ENCODE results near the gene LY6G5B. TPM values are rescaled to one million over a fixed set of nuclear protein-coding genes. Genes with fewer than 3 reads are reported as not detected.

The LY6G5B gene
- total RNA-seq, 2 experiments from 2014 or later: 16.7 to 17.2 TPM

DNA sequence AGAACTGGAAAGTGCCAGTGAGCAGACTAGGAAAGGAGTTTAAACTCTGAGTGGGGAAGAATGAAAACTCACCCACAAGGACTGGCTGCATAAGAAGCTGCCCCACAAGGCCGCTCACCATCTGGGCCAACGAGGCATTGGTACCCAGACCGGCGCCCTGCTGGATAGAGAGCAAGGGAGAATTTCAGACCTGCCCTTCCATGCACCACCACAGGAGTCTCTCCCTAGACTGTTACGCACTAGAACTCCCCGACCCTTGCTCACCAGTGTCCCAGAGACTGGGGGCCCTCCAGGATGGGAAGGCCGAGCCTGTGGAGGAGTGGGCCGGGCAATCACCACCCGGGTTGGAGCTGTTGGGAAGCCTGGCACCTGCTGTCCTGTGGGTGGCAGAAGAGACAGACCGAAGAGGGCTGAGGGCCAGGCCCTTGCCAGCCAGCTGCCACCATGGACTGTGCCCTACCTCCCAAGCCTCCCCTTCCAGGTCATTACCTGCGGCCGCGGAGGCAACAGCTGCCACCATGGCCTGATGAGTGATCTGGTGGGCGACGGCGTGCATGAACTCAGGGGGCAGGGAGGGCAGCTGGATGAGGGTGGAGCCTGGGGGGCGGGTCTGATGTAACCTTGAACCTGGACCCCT, 25.8 kb upstream of the LY6G5B start:
- DNase-seq: no peak
- Mint-ChIP-seq H3K27me3 (no peaks in the 10 kb centered on the region), H3K27ac (no peak overlapping the region), H3K4me3 (no peak overlapping the region), H3K9me3 (no peaks in the 10 kb centered on the region), H3K4me1 (peaks cover 12% of the 10 kb centered on the region), H3K36me3 (ENCODE audit: low read depth) (peaks cover 67% of the 10 kb centered on the region)
- POLR2A ChIA-PET: interaction anchor here (0.8 to 2.1 kb wide), 3 partner anchors 9 to 17 kb away, joined by 3 to 11 read pairs (median 4); partner anchors contain the start of gene BAG6
- CTCF ChIA-PET: no interaction called here

DNA sequence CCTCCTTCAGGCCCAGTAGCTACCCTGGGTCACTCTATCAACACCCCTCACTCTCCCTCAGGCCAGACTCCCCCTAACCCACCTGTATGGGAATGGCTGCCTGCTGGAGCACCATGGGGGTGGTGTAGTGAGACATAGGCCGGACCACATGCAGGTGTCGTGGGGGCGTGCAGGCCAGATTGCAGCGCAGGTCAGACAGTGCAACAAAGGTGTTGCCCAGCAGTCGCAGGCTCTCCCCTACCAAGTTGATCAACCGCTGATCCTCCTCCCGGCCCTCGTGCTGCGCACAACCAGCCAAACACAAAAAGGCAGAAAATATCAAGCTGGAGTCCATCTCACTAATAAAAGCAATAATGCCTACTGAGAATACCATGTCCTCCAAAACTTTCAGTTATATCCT, 24.5 kb upstream of the LY6G5B start:
- CTCF ChIA-PET: no interaction called here
- no peak for DNase-seq
- Mint-ChIP-seq H3K27ac (no peak overlapping the region), H3K4me3 (no peak overlapping the region), H3K4me1 (peaks cover 15% of the 10 kb centered on the region), H3K9me3 (no peaks in the 10 kb centered on the region), H3K36me3 (ENCODE audit: low read depth) (peaks cover 68% of the 10 kb centered on the region), H3K27me3 (no peaks in the 10 kb centered on the region)
- POLR2A ChIA-PET: no interaction called here

DNA sequence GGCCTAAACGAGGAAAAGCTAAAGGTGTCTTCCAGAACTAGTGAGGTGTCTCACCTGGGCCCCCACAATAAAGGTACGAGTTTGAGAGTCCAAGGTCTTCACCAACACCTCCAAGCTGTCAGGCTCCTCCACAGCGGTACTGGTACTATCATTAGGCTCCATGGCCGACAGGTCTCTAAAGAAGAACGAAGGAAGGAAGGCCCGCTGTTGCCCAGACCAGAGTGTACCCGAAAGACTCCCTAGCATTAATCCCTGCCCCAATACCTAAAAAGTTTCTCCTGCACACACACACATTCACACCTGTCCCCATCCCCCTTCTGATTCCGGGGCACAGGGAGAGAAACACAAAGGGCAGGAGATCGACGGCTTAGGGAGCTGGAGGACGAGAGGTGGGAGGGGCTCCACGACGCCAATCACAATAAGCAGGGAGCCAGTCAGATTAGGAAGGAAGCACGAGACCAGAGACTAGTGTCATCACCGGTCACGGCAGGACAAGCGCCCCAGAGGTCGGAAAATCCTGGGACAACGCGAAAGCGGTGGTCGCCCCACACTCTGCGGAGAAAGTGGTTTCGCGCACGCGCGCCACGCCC, 18.1 kb upstream of the LY6G5B start:
- no peaks in the 10 kb centered on the region for H3K27me3 Mint-ChIP-seq
- peak overlapping the region; percentile 98 for H3K27ac Mint-ChIP-seq
- H3K9me3 Mint-ChIP-seq: no peaks in the 10 kb centered on the region
- H3K36me3 Mint-ChIP-seq (ENCODE audit: low read depth): peaks cover 70% of the 10 kb centered on the region
- peaks cover 55% of the 10 kb centered on the region for H3K4me1 Mint-ChIP-seq
- peak overlapping the region; percentile 97 for H3K4me3 Mint-ChIP-seq
- ChIA-PET CTCF (interaction anchor here (0.5 to 3.8 kb wide), 12 partner anchors 12 to 238 kb away, joined by 3 to 20 read pairs (median 4); partner anchors contain the start of genes GPANK1 and MSH5), POLR2A (interaction anchor here (0.6 to 9.8 kb wide), 43 partner anchors 8 to 321 kb away, joined by 3 to 278 read pairs (median 5); partner anchors contain the start of genes ABHD16A, ATP6V1G2, C6orf47 and CSNK2B)
- no peak for DNase-seq

DNA sequence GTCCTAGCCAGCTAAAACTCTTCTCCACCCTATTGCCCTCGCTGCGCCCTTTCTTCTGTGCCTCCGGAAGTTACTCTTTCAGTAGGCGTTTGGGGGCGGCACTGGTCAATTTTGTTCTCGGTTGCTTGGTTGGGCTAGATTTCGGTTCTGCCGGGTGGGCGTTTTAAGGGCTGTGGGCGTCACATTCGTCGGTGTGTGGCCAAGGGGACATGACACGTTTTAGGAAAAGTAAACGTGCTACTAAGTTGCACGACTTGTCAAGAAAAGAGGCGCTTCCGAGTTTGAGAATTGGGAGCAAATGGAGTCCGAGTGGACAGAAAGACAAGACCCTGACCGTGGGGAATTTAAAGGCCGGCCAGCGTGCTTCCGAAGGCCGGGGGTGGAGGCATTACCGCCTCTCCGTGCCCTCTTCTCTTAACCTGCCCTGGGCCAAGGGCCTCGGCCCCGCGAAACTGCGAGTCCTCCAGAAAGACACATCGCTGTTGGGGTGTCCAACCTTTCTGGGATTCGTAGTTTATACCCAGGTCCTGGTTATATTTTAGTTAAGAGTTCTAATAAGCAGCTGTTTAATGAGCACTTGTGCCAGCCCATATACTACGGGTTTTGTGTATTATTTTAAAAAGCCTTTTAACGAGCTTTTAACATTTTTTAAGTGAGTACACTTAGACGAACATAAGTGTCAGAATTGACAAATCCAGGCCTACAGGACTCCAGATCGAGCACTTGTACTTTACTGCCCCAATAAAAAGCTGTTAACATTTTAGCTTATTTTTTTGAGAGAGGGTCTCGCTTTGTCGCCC, 16.7 kb upstream of the LY6G5B start:
- CTCF ChIA-PET: interaction anchor here (0.7 to 3.8 kb wide), 14 partner anchors 8 to 456 kb away, joined by 3 to 20 read pairs (median 4); partner anchors contain the start of genes C6orf47, DDX39B, GPANK1 and LST1
- Mint-ChIP-seq H3K4me1 (peaks cover 66% of the 10 kb centered on the region), H3K27ac (peak overlapping the region; percentile 98), H3K9me3 (no peaks in the 10 kb centered on the region), H3K27me3 (no peaks in the 10 kb centered on the region), H3K4me3 (peak overlapping the region; percentile 97), H3K36me3 (ENCODE audit: low read depth) (peaks cover 69% of the 10 kb centered on the region)
- DNase-seq: no peak
- POLR2A ChIA-PET: interaction anchor here (0.6 to 9.8 kb wide), 39 partner anchors 9 to 1005 kb away, joined by 3 to 278 read pairs (median 6); partner anchors contain the start of genes ABHD16A, ATP6V1G2, C6orf47 and CSNK2B

DNA sequence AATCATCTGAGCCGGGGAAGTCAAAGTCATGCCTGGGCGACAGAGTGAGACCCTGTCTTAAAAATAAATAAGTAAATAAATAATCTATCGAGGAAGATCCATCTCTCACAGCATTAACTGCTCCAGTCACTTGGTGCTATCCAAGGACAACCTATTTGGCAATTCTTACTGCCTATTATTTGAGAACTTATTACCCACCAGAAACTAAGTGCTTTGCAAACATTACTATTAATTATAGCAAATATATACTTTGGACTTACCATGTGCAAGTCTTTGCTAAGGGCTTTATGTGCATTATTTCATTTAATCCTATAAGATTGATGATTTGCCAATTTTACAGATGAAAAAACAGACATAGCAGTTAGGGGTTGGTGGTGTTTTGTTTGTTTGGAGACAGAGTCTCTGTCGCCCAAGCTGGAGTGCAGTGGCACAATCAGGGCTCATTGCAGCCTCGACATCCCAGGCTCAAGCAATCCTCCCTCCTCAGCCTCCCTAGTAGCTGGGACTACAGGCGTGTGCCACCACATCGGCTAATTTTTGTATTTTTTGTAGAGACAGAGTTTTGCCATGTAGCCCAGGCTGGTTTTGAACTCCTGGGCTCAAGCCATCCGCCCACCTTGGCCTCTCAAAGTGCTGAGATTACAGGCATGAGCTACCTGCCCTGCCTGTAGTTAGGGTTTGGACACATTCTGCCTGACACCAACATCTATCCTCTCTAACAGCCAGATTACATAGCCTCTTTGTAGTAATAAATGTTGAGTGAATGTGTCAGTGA, 15.0 kb upstream of the LY6G5B start:
- CTCF ChIA-PET: interaction anchor here (0.9 to 3.8 kb wide), 3 partner anchors 9 to 103 kb away, joined by 3 to 19 read pairs (median 5); partner anchors contain the start of gene GPANK1
- Mint-ChIP-seq H3K27ac (no peak overlapping the region), H3K27me3 (no peaks in the 10 kb centered on the region), H3K36me3 (ENCODE audit: low read depth) (peaks cover 69% of the 10 kb centered on the region), H3K4me3 (no peak overlapping the region), H3K4me1 (peaks cover 74% of the 10 kb centered on the region), H3K9me3 (no peaks in the 10 kb centered on the region)
- POLR2A ChIA-PET: interaction anchor here (0.7 to 9.8 kb wide), 9 partner anchors 9 to 247 kb away, joined by 3 to 278 read pairs (median 14); partner anchors contain the start of genes ABHD16A, C6orf47, CSNK2B and DDX39B
- no peak for DNase-seq

DNA sequence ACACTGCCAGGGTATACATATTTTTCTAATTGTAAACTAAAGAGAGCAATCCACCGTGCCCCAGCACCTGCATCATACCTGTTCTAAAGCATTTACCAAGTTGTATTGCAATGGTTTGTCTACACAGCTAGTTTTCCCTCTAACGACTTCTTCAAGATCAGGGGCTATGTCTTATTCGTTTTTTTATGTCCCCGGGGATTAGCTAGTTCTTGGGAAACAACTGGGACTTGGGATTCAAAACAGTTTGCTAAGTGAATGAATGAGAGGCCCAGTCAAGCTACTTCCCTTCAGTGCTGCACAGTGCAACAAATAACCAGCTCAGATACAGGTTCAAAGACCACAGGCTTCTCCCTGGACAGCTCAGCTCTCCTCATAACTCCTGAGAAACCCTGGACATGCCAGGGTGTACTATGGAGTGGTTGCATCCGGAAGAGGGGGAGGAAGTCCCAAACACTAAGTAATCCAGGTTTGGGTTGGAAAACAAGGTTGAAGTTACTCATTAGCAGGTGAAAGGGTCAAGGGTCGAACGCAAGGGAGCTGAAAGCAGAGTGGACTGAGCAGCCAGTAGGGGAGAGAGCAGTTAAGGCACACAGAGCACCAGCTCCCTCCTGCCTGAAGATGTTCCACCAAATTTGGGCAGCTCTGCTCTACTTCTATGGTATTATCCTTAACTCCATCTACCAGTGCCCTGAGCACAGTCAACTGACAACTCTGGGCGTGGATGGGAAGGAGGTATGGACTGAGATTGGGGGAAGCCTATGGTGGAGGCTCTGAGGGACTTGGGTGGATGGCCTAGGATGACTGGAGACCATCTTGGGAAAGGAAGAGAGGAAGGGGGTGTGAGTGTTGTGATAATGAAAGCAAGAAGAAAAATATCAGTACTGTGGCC, 14.2 kb upstream of the LY6G5B start, which contains the start of gene APOM:
APOM (plus strand) TSS at position 546 of the 889 bp plus-strand sequence; CDS start at position 619, 73 bp downstream.
- Mint-ChIP-seq H3K27me3 (no peaks in the 10 kb centered on the region), H3K9me3 (no peaks in the 10 kb centered on the region), H3K4me1 (peaks cover 74% of the 10 kb centered on the region), H3K36me3 (ENCODE audit: low read depth) (peaks cover 72% of the 10 kb centered on the region), H3K27ac (peak within 1 kb of the TSS; percentile 34), H3K4me3 (no peak within 1 kb of the TSS)
- DNase-seq: no peak
- POLR2A ChIA-PET: interaction anchor here (1.0 to 9.8 kb wide), 6 partner anchors 9 to 247 kb away, joined by 3 to 278 read pairs (median 4); partner anchors contain the start of genes C6orf47, CSNK2B, GPANK1 and MSH5
- CTCF ChIA-PET: interaction anchor here (0.9 to 1.4 kb wide), 2 partner anchors 57 to 104 kb away, joined by 3 to 4 read pairs; no protein-coding TSS in a partner anchor

DNA sequence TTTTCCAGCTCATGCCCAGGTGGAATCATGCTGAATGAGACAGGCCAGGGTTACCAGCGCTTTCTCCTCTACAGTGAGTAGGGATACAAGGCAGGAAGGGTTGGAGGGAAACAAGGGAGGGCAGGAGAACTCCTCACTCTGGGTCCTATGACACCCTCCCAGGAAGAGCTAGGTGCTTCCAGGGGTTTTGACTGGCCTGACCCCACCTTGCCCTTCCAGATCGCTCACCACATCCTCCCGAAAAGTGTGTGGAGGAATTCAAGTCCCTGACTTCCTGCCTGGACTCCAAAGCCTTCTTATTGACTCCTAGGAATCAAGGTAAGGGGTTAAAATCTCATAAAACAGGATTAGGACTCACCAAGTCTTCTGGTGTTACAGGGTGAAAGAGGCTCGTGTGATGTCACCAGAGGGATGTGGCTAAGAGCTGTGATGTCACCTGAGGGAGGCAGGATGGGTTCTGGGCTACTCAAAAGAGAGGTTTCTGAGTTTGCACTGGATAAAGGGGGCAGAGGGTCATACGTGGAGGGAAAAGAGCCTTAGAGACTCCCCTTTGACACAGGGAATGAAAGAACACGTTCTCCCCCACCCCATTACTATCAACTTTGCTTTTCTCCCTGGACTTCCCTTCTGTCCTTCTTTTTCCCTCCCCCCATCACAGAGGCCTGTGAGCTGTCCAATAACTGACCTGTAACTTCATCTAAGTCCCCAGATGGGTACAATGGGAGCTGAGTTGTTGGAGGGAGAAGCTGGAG, 12.2 kb upstream of the LY6G5B start:
- CTCF ChIA-PET: interaction anchor here (0.6 to 1.0 kb wide), 3 partner anchors 44 to 209 kb away, joined by 3 read pairs; no protein-coding TSS in a partner anchor
- H3K4me3 Mint-ChIP-seq: peak overlapping the region; percentile 95
- peak overlapping the region; percentile 95 for H3K27ac Mint-ChIP-seq
- no peaks in the 10 kb centered on the region for H3K9me3 Mint-ChIP-seq
- POLR2A ChIA-PET: interaction anchor here (0.8 to 9.8 kb wide), 7 partner anchors 7 to 240 kb away, joined by 3 to 278 read pairs (median 4); partner anchors contain the start of genes C6orf47, CLIC1, CSNK2B and EHMT2
- H3K27me3 Mint-ChIP-seq: no peaks in the 10 kb centered on the region
- peaks cover 76% of the 10 kb centered on the region for H3K4me1 Mint-ChIP-seq
- H3K36me3 Mint-ChIP-seq (ENCODE audit: low read depth): peaks cover 74% of the 10 kb centered on the region
- peak; percentile 67 for DNase-seq

DNA sequence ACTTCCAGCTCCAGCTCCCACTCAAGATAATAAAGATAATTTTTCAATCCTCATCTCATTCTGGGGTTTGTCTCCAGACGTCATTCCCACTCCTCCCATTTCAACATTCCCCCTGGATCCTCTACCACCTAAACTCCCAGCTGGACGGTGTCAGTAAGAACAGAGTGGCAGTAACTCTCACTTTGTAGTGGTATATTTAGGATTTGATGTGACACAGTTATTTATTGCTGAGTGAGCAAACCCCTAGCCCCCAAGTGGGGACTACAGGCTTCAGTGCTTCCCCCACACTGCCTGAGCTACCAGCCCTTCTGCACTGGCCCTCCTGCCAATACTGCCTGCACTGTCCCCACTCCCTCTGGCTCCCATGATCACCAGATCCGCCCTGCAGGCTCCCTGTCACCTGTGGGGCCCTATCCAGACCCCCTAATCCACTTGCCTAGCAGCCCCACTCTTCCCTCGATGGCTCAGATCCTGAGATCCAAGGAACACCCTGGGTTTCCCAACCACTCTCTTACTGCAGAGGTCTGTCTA, 11.6 kb upstream of the LY6G5B start:
- peak overlapping the region; percentile 95 for H3K27ac Mint-ChIP-seq
- ChIA-PET POLR2A (interaction anchor here (0.8 to 9.8 kb wide), 5 partner anchors 6 to 239 kb away, joined by 3 to 278 read pairs (median 4); partner anchors contain the start of genes C6orf47, CLIC1, CSNK2B and EHMT2), CTCF (interaction anchor here (0.6 to 0.7 kb wide), 2 partner anchors 45 to 65 kb away, joined by 3 read pairs; partner anchors contain the start of gene NCR3)
- no peak for DNase-seq
- peaks cover 74% of the 10 kb centered on the region for H3K36me3 Mint-ChIP-seq (ENCODE audit: low read depth)
- H3K9me3 Mint-ChIP-seq: no peaks in the 10 kb centered on the region
- H3K4me3 Mint-ChIP-seq: peak overlapping the region; percentile 95
- no peaks in the 10 kb centered on the region for H3K27me3 Mint-ChIP-seq
- H3K4me1 Mint-ChIP-seq: peaks cover 78% of the 10 kb centered on the region

DNA sequence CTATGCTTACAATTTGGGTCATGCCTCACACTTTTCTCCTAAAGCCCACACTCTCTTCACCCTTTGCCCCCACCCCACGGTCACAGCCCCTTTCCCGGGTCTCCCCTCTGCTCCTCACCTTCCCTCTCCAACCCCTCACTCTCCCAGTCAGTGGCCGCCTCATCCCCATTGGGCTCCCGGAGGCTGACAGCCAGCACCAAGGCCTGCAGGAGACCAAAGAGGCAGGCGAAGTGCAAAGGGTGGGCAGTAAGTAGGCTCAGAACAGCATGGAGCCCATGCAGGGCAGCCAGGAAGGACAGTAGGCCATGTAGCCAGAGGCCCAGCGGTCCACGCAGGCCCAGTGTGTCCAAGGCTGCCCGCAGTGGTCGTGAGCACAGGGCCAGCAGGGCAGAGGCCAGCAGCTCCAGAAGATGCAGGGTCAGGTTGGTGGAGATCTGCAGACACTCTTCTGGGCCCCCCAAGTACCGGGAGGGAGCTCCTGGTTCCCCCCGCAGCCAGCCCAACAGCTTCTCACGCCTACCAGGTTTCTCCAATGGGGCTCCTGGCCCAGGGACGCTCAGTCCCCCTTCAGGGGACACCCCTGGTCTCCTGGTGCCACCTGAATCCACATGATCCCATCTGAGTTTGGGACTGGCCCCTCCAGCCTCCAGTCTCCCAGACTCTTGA, 10.7 kb upstream of the LY6G5B start:
- DNase-seq: no peak
- Mint-ChIP-seq H3K36me3 (ENCODE audit: low read depth) (peaks cover 83% of the 10 kb centered on the region), H3K4me3 (peak overlapping the region; percentile 95), H3K27me3 (no peaks in the 10 kb centered on the region), H3K27ac (peak overlapping the region; percentile 95), H3K9me3 (no peaks in the 10 kb centered on the region), H3K4me1 (peaks cover 83% of the 10 kb centered on the region)
- ChIA-PET CTCF (interaction anchor here (0.7 to 2.9 kb wide), 2 partner anchors 66 to 79 kb away, joined by 3 to 11 read pairs; partner anchors contain the start of genes CLIC1 and NCR3), POLR2A (no interaction called here)
